Activated CD8-positive, alpha-beta memory T cell treated with anti-CD3 and anti-CD28 coated beads, Interleukin-2, amount 50 U/mL, for 1 hour (primary cell): ENCODE results near the gene HCK.
"Not testable (repeated sequence)": the region's sequence is repeated elsewhere in the genome, so short reads cannot be mapped to it uniquely, and the experiment has no call there.

Source experiments
- DNase-seq: peaks from one replicate; pipeline ENCODE4 v3.0.0-alpha.2; 2020; ENCODE audit errors: extremely low read depth

HCK gene

GRCh38 chr20:32028647-32029372, 23.2 kb upstream of the HCK start:
- no peak for DNase-seq

GRCh38 chr20:32029561-32029960, 22.5 kb upstream of the HCK start:
- no peak for DNase-seq

GRCh38 chr20:32031007-32031958, 20.8 kb upstream of the HCK start:
- no peak for DNase-seq

GRCh38 chr20:32033316-32033715, 18.7 kb upstream of the HCK start:
- DNase-seq, result no peak

- not testable (repeated sequence) for DNase-seq
Observed at GRCh38 chr20:32033721-32034120, 18.3 kb upstream of the HCK start.

GRCh38 chr20:32034581-32035425, 17.2 kb upstream of the HCK start:
- DNase-seq, result no peak

- no peak for DNase-seq
Observed at GRCh38 chr20:32035426-32035779, 16.6 kb upstream of the HCK start.

GRCh38 chr20:32036252-32036651, 15.8 kb upstream of the HCK start:
- no peak for DNase-seq

- DNase-seq, result no peak
Observed at GRCh38 chr20:32036716-32037485, 15.1 kb upstream of the HCK start.

GRCh38 chr20:32037929-32038328, 14.1 kb upstream of the HCK start:
- DNase-seq, result no peak

- DNase-seq, result no peak
Observed at GRCh38 chr20:32040142-32040953, 11.7 kb upstream of the HCK start.

GRCh38 chr20:32045999-32046398, 6.0 kb upstream of the HCK start:
- DNase-seq, result no peak

GRCh38 chr20:32050324-32050841, 1.7 kb upstream of the HCK start:
- DNase-seq, result no peak

GRCh38 chr20:32050851-32051556, 1.0 kb upstream of the HCK start:
- no peak for DNase-seq

- DNase-seq, result no peak
Observed at GRCh38 chr20:32051720-32052089, 337 bp upstream of the HCK start.

- no peak for DNase-seq
Observed at GRCh38 chr20:32052778-32053362, 828 bp downstream of the HCK start.

- DNase-seq, result no peak
Observed at GRCh38 chr20:32053648-32054047, 1.6 kb downstream of the HCK start.

GRCh38 chr20:32056708-32057483, 4.9 kb downstream of the HCK start:
- no peak for DNase-seq
